HEK293 (cell line): Measurements from ENCODE around the gene DGCR2.

Experiments used
- CTCF ChIA-PET: fragments of 350-600 bp; formaldehyde crosslinking; extraction: SDS; loops from one replicate; lab custom pipeline; 2021; ENCODE audit warnings: antibody characterized with exemption; lab: Yijun Ruan, JAX
- POLR2A ChIA-PET: fragments of 300-600 bp; formaldehyde crosslinking; extraction: SDS; loops from one replicate; lab custom pipeline; 2020; ENCODE audit warnings: antibody characterized with exemption, inconsistent platforms; lab: Yijun Ruan, JAX
- H3K27ac ChIP-seq: fragments of 200-500 bp; sonication (Bioruptor generic); 2 replicates; pipeline ENCODE4 v1.5.1; 2014; ENCODE audit warnings: low read depth, low read length, control low read depth, inconsistent platforms; ENCODE audit errors: extremely low read depth
- H3K36me3 ChIP-seq, 2 experiments: fragments of 200-500 bp in 1 of 2; sonication (Bioruptor generic) in 1 of 2; 1 replicate in 1 of 2; 2 replicates in 1 of 2; pipeline ENCODE4 v1.5.1; 2014 to 2017; ENCODE audit warnings: inconsistent platforms in 2 of 2, low read length in 2 of 2; ENCODE audit not compliant: control insufficient read depth in 2 of 2, insufficient read depth in 1 of 2
- H3K4me1 ChIP-seq: fragments of 200-500 bp; sonication (Bioruptor generic); 2 replicates; pipeline ENCODE4 v1.5.1; 2014; ENCODE audit warnings: mild to moderate bottlenecking, low read length, inconsistent platforms; ENCODE audit not compliant: control insufficient read depth, insufficient read depth
- H3K4me3 ChIP-seq: 2 replicates; pipeline ENCODE4 v1.5.1; 2011; ENCODE audit warnings: low read depth, mild to moderate bottlenecking, control low read depth, low read length, moderate library complexity
- H3K9me3 ChIP-seq: fragments of 200-500 bp; sonication (Bioruptor generic); 2 replicates; pipeline ENCODE4 v1.5.1; 2014; ENCODE audit warnings: low read depth, low read length, inconsistent platforms; ENCODE audit not compliant: control insufficient read depth, insufficient read depth
- BCL11B ChIP-seq: fragments of 450-650 bp; formaldehyde crosslinking; IDR thresholded peaks from 2 replicates; pipeline ENCODE4 v1.5.1; 2016; ENCODE audit warnings: low read depth, missing biosample characterization, missing genetic modification characterization
- IKZF3 ChIP-seq: fragments of 450-650 bp; IDR thresholded peaks from 2 replicates; pipeline ENCODE4 v1.5.0; 2018; ENCODE audit warnings: missing biosample characterization, mild to moderate bottlenecking, missing genetic modification characterization, moderate library complexity
- KLF7 ChIP-seq: fragments of 450-650 bp; formaldehyde crosslinking; IDR thresholded peaks from 2 replicates; pipeline ENCODE4 v1.5.1; 2016; ENCODE audit warnings: missing biosample characterization, missing genetic modification characterization, borderline replicate concordance
- SCRT2 ChIP-seq: fragments of 450-650 bp; formaldehyde crosslinking; IDR thresholded peaks from 2 replicates; pipeline ENCODE4 v1.5.1; 2016; ENCODE audit warnings: missing biosample characterization, missing genetic modification characterization
- SP7 ChIP-seq: fragments of 450-650 bp; formaldehyde crosslinking; IDR thresholded peaks from 2 replicates; pipeline ENCODE4 v1.5.1; 2016; ENCODE audit warnings: missing biosample characterization, missing genetic modification characterization
- YY1 ChIP-seq: fragments of 450-650 bp; formaldehyde crosslinking; IDR thresholded peaks from 2 replicates; pipeline ENCODE4 v1.5.1; 2018; ENCODE audit warnings: missing biosample characterization, missing genetic modification characterization
- ZNF133 ChIP-seq: fragments of 450-650 bp; formaldehyde crosslinking; IDR thresholded peaks from 2 replicates; pipeline ENCODE4 v1.5.1; 2016; ENCODE audit warnings: missing biosample characterization, missing genetic modification characterization
- ZNF16 ChIP-seq: fragments of 450-650 bp; formaldehyde crosslinking; IDR thresholded peaks from 2 replicates; pipeline ENCODE4 v1.5.1; 2016; ENCODE audit warnings: low read depth, missing biosample characterization, missing genetic modification characterization
- ZNF2 ChIP-seq: fragments of 450-650 bp; formaldehyde crosslinking; IDR thresholded peaks from 2 replicates; pipeline ENCODE4 v1.5.1; 2016; ENCODE audit warnings: missing biosample characterization, missing genetic modification characterization
- ZNF214 ChIP-seq: fragments of 450-650 bp; formaldehyde crosslinking; IDR thresholded peaks from 2 replicates; pipeline ENCODE4 v1.5.1; 2017; ENCODE audit warnings: missing biosample characterization, mild to moderate bottlenecking, missing genetic modification characterization, borderline replicate concordance
- ZNF266 ChIP-seq: fragments of 450-650 bp; formaldehyde crosslinking; IDR thresholded peaks from 2 replicates; pipeline ENCODE4 v1.5.1; 2016; ENCODE audit warnings: missing biosample characterization, missing genetic modification characterization, low read depth
- ZNF292 ChIP-seq: fragments of 450-650 bp; formaldehyde crosslinking; IDR thresholded peaks from 2 replicates; pipeline ENCODE4 v1.5.1; 2016; ENCODE audit warnings: low read depth, missing biosample characterization, missing genetic modification characterization, borderline replicate concordance
- ZNF549 ChIP-seq: fragments of 450-650 bp; IDR thresholded peaks from 2 replicates; pipeline ENCODE4 v1.5.1; 2018; ENCODE audit warnings: missing biosample characterization, missing genetic modification characterization, mild to moderate bottlenecking, inconsistent platforms, moderate library complexity
- ZNF658 ChIP-seq: fragments of 450-650 bp; formaldehyde crosslinking; IDR thresholded peaks from 2 replicates; pipeline ENCODE4; 2016; ENCODE audit warnings: missing biosample characterization, missing genetic modification characterization
- ZNF660 ChIP-seq: fragments of 450-650 bp; IDR thresholded peaks from 2 replicates; pipeline ENCODE4 v1.5.1; 2018; ENCODE audit warnings: missing biosample characterization, mild to moderate bottlenecking, missing genetic modification characterization
- ZNF777 ChIP-seq: fragments of 450-650 bp; formaldehyde crosslinking; IDR thresholded peaks from 2 replicates; pipeline ENCODE4 v1.5.1; 2017; ENCODE audit warnings: missing biosample characterization, missing genetic modification characterization, borderline replicate concordance
- TF ChIP-seq, protein P1 (sequence below): fragments of 450-650 bp; formaldehyde crosslinking; IDR thresholded peaks from 2 replicates; pipeline ENCODE4 v1.5.1; 2016; ENCODE audit warnings: missing biosample characterization, missing genetic modification characterization
- TF ChIP-seq, protein P2 (sequence below): fragments of 450-650 bp; formaldehyde crosslinking; IDR thresholded peaks from 2 replicates; pipeline ENCODE4 v1.5.1; 2016; ENCODE audit warnings: missing biosample characterization, missing genetic modification characterization
- TF ChIP-seq, protein P3 (sequence below): fragments of 450-650 bp; formaldehyde crosslinking; conservative IDR thresholded peaks from 2 replicates; pipeline ENCODE4 v1.5.1; 2016; ENCODE audit warnings: low read depth, missing biosample characterization, missing genetic modification characterization
- TF ChIP-seq, protein P4 (sequence below): fragments of 450-650 bp; formaldehyde crosslinking; IDR thresholded peaks from 2 replicates; pipeline ENCODE4 v1.5.1; 2016; ENCODE audit warnings: missing biosample characterization, missing genetic modification characterization, low read depth
- TF ChIP-seq, protein P5 (sequence below): fragments of 450-650 bp; IDR thresholded peaks from 2 replicates; pipeline ENCODE4 v1.5.1; 2018; ENCODE audit warnings: missing biosample characterization, mild to moderate bottlenecking, missing genetic modification characterization

The DGCR2 gene

DNA sequence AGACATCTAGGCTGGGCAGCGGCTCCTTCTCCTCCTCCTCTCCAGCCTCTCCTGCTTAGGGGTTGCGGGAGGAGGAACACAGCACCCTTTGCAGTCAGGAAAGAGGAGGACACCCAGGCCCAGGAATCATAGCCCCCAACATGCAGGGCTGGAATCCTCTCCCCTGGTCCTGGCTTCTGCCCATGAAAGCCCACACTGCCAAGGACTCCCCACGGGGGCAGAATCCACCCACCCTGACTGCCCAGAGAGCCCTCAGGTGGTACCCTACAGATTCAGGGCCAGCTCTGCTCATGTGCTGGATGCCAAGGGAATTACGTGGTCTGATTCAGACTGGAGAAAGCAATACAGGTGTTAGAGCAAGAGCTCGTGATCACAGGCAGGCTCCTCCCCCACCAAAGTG, 17.8 kb upstream of the DGCR2 start:
- Histone ChIP-seq H3K9me3 (no peaks in the 10 kb centered on the region), H3K27ac (no peak overlapping the region), H3K4me3 (no peak overlapping the region), H3K36me3 (peaks cover 15 to 75% of the 10 kb centered on the region in 2 experiments; a peak in 2 of 3 replicates)
- TF ChIP-seq ZNF292 (tag by site-specific recombination) (no peak), IKZF3 (tag by site-specific recombination) (no peak), ZNF658 (no peak), ZNF133 (no peak), ZNF214 (tag by site-specific recombination) (no peak), SP7 (tag by site-specific recombination) (no peak), ZNF660 (tag by site-specific recombination) (no peak)
- TF ChIP-seq, protein P1, sequence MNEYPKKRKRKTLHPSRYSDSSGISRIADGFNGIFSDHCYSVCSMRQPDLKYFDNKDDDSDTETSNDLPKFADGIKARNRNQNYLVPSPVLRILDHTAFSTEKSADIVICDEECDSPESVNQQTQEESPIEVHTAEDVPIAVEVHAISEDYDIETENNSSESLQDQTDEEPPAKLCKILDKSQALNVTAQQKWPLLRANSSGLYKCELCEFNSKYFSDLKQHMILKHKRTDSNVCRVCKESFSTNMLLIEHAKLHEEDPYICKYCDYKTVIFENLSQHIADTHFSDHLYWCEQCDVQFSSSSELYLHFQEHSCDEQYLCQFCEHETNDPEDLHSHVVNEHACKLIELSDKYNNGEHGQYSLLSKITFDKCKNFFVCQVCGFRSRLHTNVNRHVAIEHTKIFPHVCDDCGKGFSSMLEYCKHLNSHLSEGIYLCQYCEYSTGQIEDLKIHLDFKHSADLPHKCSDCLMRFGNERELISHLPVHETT (tag by site-specific recombination): no peak
- TF ChIP-seq, protein P2, sequence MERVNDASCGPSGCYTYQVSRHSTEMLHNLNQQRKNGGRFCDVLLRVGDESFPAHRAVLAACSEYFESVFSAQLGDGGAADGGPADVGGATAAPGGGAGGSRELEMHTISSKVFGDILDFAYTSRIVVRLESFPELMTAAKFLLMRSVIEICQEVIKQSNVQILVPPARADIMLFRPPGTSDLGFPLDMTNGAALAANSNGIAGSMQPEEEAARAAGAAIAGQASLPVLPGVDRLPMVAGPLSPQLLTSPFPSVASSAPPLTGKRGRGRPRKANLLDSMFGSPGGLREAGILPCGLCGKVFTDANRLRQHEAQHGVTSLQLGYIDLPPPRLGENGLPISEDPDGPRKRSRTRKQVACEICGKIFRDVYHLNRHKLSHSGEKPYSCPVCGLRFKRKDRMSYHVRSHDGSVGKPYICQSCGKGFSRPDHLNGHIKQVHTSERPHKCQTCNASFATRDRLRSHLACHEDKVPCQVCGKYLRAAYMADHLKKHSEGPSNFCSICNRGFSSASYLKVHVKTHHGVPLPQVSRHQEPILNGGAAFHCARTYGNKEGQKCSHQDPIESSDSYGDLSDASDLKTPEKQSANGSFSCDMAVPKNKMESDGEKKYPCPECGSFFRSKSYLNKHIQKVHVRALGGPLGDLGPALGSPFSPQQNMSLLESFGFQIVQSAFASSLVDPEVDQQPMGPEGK (tag by site-specific recombination): no peak
- TF ChIP-seq, protein P3, sequence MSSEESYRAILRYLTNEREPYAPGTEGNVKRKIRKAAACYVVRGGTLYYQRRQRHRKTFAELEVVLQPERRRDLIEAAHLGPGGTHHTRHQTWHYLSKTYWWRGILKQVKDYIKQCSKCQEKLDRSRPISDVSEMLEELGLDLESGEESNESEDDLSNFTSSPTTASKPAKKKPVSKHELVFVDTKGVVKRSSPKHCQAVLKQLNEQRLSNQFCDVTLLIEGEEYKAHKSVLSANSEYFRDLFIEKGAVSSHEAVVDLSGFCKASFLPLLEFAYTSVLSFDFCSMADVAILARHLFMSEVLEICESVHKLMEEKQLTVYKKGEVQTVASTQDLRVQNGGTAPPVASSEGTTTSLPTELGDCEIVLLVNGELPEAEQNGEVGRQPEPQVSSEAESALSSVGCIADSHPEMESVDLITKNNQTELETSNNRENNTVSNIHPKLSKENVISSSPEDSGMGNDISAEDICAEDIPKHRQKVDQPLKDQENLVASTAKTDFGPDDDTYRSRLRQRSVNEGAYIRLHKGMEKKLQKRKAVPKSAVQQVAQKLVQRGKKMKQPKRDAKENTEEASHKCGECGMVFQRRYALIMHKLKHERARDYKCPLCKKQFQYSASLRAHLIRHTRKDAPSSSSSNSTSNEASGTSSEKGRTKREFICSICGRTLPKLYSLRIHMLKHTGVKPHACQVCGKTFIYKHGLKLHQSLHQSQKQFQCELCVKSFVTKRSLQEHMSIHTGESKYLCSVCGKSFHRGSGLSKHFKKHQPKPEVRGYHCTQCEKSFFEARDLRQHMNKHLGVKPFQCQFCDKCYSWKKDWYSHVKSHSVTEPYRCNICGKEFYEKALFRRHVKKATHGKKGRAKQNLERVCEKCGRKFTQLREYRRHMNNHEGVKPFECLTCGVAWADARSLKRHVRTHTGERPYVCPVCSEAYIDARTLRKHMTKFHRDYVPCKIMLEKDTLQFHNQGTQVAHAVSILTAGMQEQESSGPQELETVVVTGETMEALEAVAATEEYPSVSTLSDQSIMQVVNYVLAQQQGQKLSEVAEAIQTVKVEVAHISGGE (tag by site-specific recombination): no peak
- TF ChIP-seq, all 188 proteins: peak for 0
- CTCF ChIA-PET: no interaction called here
- H3K4me1 ChIP-seq: no peaks in the 10 kb centered on the region
- POLR2A ChIA-PET: no interaction called here

DNA sequence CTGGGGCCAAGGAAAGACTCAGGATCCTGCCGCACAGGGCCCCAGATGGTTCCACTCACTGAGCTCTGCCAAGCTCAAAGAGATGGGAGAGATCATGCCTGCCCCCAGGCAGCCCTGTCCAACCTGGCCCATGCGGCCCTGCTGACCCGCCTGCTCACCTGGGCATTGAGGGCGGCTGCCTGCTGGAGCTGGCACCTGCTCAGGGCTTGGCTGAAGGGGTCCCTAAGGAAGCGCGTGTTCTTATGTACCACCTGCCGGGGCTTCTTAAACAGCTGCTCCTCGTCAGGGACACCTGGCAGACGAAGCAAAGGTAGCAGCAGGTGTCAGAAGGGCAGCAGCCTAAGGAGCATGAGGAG, 16.8 kb upstream of the DGCR2 start:
- no peak overlapping the region for H3K4me3 ChIP-seq
- CTCF ChIA-PET: interaction anchor here (0.6 to 1.0 kb wide), 4 partner anchors 17 to 1600 kb away, joined by 3 to 4 read pairs (median 4); partner anchors contain the start of gene DGCR2
- H3K27ac ChIP-seq: no peak overlapping the region
- TF ChIP-seq ZNF2 (no peak), SCRT2 (tag by site-specific recombination) (no peak), YY1 (tag by site-specific recombination) (no peak), BCL11B (tag by site-specific recombination) (no peak), ZNF266 (tag by site-specific recombination) (no peak), ZNF549 (tag by site-specific recombination) (no peak), ZNF16 (tag by site-specific recombination) (no peak), KLF7 (tag by site-specific recombination) (no peak), ZNF214 (tag by site-specific recombination) (no peak), ZNF777 (no peak)
- TF ChIP-seq, protein P4, sequence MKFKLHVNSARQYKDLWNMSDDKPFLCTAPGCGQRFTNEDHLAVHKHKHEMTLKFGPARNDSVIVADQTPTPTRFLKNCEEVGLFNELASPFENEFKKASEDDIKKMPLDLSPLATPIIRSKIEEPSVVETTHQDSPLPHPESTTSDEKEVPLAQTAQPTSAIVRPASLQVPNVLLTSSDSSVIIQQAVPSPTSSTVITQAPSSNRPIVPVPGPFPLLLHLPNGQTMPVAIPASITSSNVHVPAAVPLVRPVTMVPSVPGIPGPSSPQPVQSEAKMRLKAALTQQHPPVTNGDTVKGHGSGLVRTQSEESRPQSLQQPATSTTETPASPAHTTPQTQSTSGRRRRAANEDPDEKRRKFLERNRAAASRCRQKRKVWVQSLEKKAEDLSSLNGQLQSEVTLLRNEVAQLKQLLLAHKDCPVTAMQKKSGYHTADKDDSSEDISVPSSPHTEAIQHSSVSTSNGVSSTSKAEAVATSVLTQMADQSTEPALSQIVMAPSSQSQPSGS (tag by site-specific recombination): no peak
- TF ChIP-seq, protein P5, sequence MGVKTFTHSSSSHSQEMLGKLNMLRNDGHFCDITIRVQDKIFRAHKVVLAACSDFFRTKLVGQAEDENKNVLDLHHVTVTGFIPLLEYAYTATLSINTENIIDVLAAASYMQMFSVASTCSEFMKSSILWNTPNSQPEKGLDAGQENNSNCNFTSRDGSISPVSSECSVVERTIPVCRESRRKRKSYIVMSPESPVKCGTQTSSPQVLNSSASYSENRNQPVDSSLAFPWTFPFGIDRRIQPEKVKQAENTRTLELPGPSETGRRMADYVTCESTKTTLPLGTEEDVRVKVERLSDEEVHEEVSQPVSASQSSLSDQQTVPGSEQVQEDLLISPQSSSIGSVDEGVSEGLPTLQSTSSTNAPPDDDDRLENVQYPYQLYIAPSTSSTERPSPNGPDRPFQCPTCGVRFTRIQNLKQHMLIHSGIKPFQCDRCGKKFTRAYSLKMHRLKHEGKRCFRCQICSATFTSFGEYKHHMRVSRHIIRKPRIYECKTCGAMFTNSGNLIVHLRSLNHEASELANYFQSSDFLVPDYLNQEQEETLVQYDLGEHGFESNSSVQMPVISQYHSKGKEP: no peak
- H3K36me3 ChIP-seq: peaks cover 15 to 85% of the 10 kb centered on the region in 2 experiments; a peak in 2 of 3 replicates
- H3K9me3 ChIP-seq: no peaks in the 10 kb centered on the region
- no peaks in the 10 kb centered on the region for H3K4me1 ChIP-seq
- POLR2A ChIA-PET: interaction anchor here (1.0 to 1.1 kb wide), 2 partner anchors 36 to 49 kb away, joined by 3 read pairs; no protein-coding TSS in a partner anchor
